Measurements from ENCODE around the gene ELSPBP1. TPM values are rescaled to one million over a fixed set of nuclear protein-coding genes. Genes with fewer than 3 reads are reported as not detected.
A peak's percentile ranks its signal among the peaks of the same experiment; 100 is the strongest.
"Not testable (repeated sequence)": the region's sequence is repeated elsewhere in the genome, so short reads cannot be mapped to it uniquely, and the experiment has no call there.

ELSPBP1 gene
- total RNA-seq (2021) (not detected in 3 replicates), Bru-seq, nascent RNA (not detected)
- long read RNA-seq, experiment 1, result 0 reads
- long read RNA-seq, experiment 2, result 0 reads
- long read RNA-seq, experiment 3, result 0 reads

GRCh38 chr19:47994209-47994802, at the start of gene ELSPBP1:
TSS of gene ELSPBP1 (plus strand) at chr19:47994632. CDS start at chr19:48008668, 14,036 bp downstream.
- Mint-ChIP-seq H3K27ac (no peak within 1 kb of the TSS), H3K4me1 (0 out of 2 replicates have a peak, but pooled peaks cover 2% of the 10 kb centered on the region), H3K36me3 (no peaks in the 10 kb centered on the region), H3K9me3 (peaks cover 6% of the 10 kb centered on the region), H3K27me3 (ENCODE audit: low read depth) (peaks cover 29% of the 10 kb centered on the region), H3K4me3 (no peak within 1 kb of the TSS)
- ChIA-PET POLR2A (no interaction called here), CTCF (interaction anchor here (1.0 kb wide), 1 partner anchor 31 kb away, joined by 3 read pairs; no protein-coding TSS in a partner anchor)
- DNase-seq (ENCODE audit: low spot score) (no peak), ATAC-seq (no peak)
- no peak for TF ChIP-seq ZNF396 (CRISPR knock-in tag; IDR thresholded peaks at IDR 0.05; ENCODE audit: borderline replicate concordance)
- TF ChIP-seq AR (CRISPR knock-in tag; IDR thresholded peaks at IDR 0.05), result no peak
- TF ChIP-seq ZNF121 (CRISPR knock-in tag; IDR thresholded peaks at IDR 0.05), result no peak
- TF ChIP-seq FOXK1 (CRISPR knock-in tag; IDR thresholded peaks at IDR 0.05), result no peak
- TF ChIP-seq EMX1 (CRISPR knock-in tag; IDR thresholded peaks at IDR 0.05), result no peak

GRCh38 chr19:47949852-47950521, 44.4 kb upstream of the ELSPBP1 start:
- H3K27me3 Mint-ChIP-seq (ENCODE audit: low read depth); H3K36me3 Mint-ChIP-seq; H3K4me1 Mint-ChIP-seq; H3K27ac Mint-ChIP-seq; CTCF ChIA-PET; POLR2A ChIA-PET; H3K9me3 Mint-ChIP-seq; ATAC-seq: not testable (repeated sequence)
- H3K4me3 Mint-ChIP-seq, result peak overlapping the region; percentile 38
- TF ChIP-seq CTCF (IDR thresholded peaks at IDR 0.05) (peak; percentile 96), GTF2I (CRISPR knock-in tag; conservative IDR thresholded peaks at IDR 0.05) (0 out of 2 replicates have a peak, but pooled peaks have one; percentile 22)
- peak; percentile 92 for DNase-seq (ENCODE audit: low spot score)

GRCh38 chr19:47952132-47952531, 42.3 kb upstream of the ELSPBP1 start:
- CTCF ChIA-PET; H3K27me3 Mint-ChIP-seq (ENCODE audit: low read depth); DNase-seq (ENCODE audit: low spot score); H3K4me1 Mint-ChIP-seq; H3K9me3 Mint-ChIP-seq; H3K4me3 Mint-ChIP-seq; H3K36me3 Mint-ChIP-seq; ATAC-seq; H3K27ac Mint-ChIP-seq; POLR2A ChIA-PET: not testable (repeated sequence)

GRCh38 chr19:47955936-47956335, 38.5 kb upstream of the ELSPBP1 start:
- ATAC-seq; H3K27ac Mint-ChIP-seq; CTCF ChIA-PET; H3K4me3 Mint-ChIP-seq; POLR2A ChIA-PET; H3K27me3 Mint-ChIP-seq (ENCODE audit: low read depth); H3K9me3 Mint-ChIP-seq; H3K36me3 Mint-ChIP-seq; H3K4me1 Mint-ChIP-seq: not testable (repeated sequence)
- DNase-seq (ENCODE audit: low spot score), result peak; percentile 30

GRCh38 chr19:47973529-47973928, 20.9 kb upstream of the ELSPBP1 start:
- Mint-ChIP-seq H3K4me1 (no peaks in the 10 kb centered on the region), H3K36me3 (no peaks in the 10 kb centered on the region), H3K4me3 (no peak overlapping the region), H3K27ac (no peak overlapping the region), H3K27me3 (ENCODE audit: low read depth) (peaks cover 6% of the 10 kb centered on the region), H3K9me3 (peaks cover 7% of the 10 kb centered on the region)
- CTCF ChIA-PET, result interaction anchor here (0.6 to 1.7 kb wide), 2 partner anchors 10 to 1447 kb away, joined by 4 to 5 read pairs; no protein-coding TSS in a partner anchor
- DNase-seq (ENCODE audit: low spot score) (no peak), ATAC-seq (no peak)
- POLR2A ChIA-PET, result no interaction called here
- TF ChIP-seq ZNF416 (CRISPR knock-in tag; IDR thresholded peaks at IDR 0.05) (no peak), TEAD1 (CRISPR knock-in tag; IDR thresholded peaks at IDR 0.05) (no peak), OVOL2 (CRISPR knock-in tag; IDR thresholded peaks at IDR 0.05; ENCODE audit: borderline replicate concordance) (no peak), SMAD4 (CRISPR knock-in tag; IDR thresholded peaks at IDR 0.05) (no peak), ZBTB43 (CRISPR knock-in tag; IDR thresholded peaks at IDR 0.05) (no peak), CBFB (CRISPR knock-in tag; IDR thresholded peaks at IDR 0.05; ENCODE audit: low read depth) (no peak), ESRRA (CRISPR knock-in tag; IDR thresholded peaks at IDR 0.05; ENCODE audit: borderline replicate concordance) (no peak), ZNF423 (CRISPR knock-in tag; IDR thresholded peaks at IDR 0.05) (no peak), ETV6 (CRISPR knock-in tag; IDR thresholded peaks at IDR 0.05) (no peak), ZNF512 (CRISPR knock-in tag; IDR thresholded peaks at IDR 0.05; ENCODE audit: borderline replicate concordance) (no peak), RELA (CRISPR knock-in tag; IDR thresholded peaks at IDR 0.05; ENCODE audit: borderline replicate concordance) (no peak), NFYB (CRISPR knock-in tag; conservative IDR thresholded peaks at IDR 0.05; ENCODE audit: low read depth) (no peak)

All from WTC11 (cell line).